C4-2B (cell line): ENCODE measurements around the gene ZNF519.
A peak's percentile ranks its signal among the peaks of the same experiment; 100 is the strongest.

ENCODE experiments used
- ZFX ChIP-seq: fragments of 450-650 bp; IDR thresholded peaks from 2 replicates; pipeline ENCODE4 v1.6.1; 2017
- TF ChIP-seq, protein P1 (sequence below): fragments of 450-650 bp; conservative IDR thresholded peaks from 2 replicates; pipeline ENCODE4 v1.5.1; 2017; ENCODE audit warnings: mild to moderate bottlenecking

DNA sequence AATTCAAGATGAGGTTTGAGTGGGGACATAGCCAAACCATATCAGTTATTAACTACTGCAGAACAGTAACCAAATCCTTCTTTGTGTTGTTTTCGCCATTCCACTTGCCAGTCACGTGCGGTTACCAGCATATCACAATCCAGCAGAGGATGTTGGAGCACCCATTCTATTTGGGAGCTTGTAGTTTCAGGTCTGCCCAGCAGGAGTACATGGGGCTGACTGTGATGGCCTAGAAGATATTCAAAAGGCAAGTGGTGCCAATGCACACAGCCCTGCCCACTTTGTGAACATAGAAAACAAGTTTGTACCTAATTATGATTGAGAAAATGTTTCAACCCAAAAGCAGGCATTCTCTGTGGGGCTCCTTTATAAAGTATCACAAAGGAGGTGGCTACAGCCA, 57.0 kb downstream of the ZNF519 start:
- TF ChIP-seq, protein P1, sequence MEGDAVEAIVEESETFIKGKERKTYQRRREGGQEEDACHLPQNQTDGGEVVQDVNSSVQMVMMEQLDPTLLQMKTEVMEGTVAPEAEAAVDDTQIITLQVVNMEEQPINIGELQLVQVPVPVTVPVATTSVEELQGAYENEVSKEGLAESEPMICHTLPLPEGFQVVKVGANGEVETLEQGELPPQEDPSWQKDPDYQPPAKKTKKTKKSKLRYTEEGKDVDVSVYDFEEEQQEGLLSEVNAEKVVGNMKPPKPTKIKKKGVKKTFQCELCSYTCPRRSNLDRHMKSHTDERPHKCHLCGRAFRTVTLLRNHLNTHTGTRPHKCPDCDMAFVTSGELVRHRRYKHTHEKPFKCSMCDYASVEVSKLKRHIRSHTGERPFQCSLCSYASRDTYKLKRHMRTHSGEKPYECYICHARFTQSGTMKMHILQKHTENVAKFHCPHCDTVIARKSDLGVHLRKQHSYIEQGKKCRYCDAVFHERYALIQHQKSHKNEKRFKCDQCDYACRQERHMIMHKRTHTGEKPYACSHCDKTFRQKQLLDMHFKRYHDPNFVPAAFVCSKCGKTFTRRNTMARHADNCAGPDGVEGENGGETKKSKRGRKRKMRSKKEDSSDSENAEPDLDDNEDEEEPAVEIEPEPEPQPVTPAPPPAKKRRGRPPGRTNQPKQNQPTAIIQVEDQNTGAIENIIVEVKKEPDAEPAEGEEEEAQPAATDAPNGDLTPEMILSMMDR, result peak; percentile 11; the same call in 1 of the 2 replicates
- no peak for TF ChIP-seq ZFX
